OCI-LY7 (cell line): ENCODE results near the gene GRIA1. TPM values are rescaled to one million over a fixed set of nuclear protein-coding genes. Genes with fewer than 3 reads are reported as not detected.

ENCODE experiments used
- BruUV-seq: library from RNA; stranded (reverse); fragments of 400-500 nt; replicated peaks from 2 replicates; lab custom pipeline; 2021; lab: Mats Ljungman, UMichigan
- CTCF ChIA-PET: fragments of 300-600 bp; sonication (Branson Sonifier 250); formaldehyde crosslinking; loops from one replicate; lab custom pipeline; 2022; ENCODE audit warnings: antibody characterized with exemption; ENCODE audit not compliant: unreplicated experiment; lab: Charles Lee
- POLR2A ChIA-PET: fragments of 300-600 bp; sonication (Branson Sonifier 250); formaldehyde crosslinking; loops from one replicate; lab custom pipeline; 2022; ENCODE audit warnings: antibody characterized with exemption; lab: Charles Lee
- DNase-seq: peaks from one replicate; pipeline ENCODE4 v3.0.0-alpha.2; 2015; ENCODE audit warnings: low spot score
- H2AFZ ChIP-seq: fragments of 200-600 bp; sonication (generic), shearing (Covaris generic); 2 replicates; pipeline ENCODE4 v1.6.1; 2014; ENCODE audit warnings: mild to moderate bottlenecking, antibody characterized with exemption, low read length, moderate library complexity
- H3K27ac ChIP-seq: fragments of 200-600 bp; sonication (generic); 2 replicates; pipeline ENCODE4 v1.5.1; 2014; ENCODE audit warnings: mixed run types, low read depth, mild to moderate bottlenecking, moderate library complexity, low read length, inconsistent platforms; ENCODE audit not compliant: poor library complexity, severe bottlenecking
- H3K36me3 ChIP-seq: fragments of 200-600 bp; sonication (generic); 2 replicates; pipeline ENCODE4 v1.6.1; 2014; ENCODE audit warnings: mild to moderate bottlenecking, antibody characterized with exemption, low read length, moderate library complexity, mixed read lengths; ENCODE audit not compliant: insufficient read depth
- H3K4me1 ChIP-seq: fragments of 200-600 bp; sonication (generic); 2 replicates; pipeline ENCODE4 v1.5.1; 2014; ENCODE audit warnings: mild to moderate bottlenecking, low read length; ENCODE audit not compliant: insufficient read depth, poor library complexity, severe bottlenecking
- H3K4me2 ChIP-seq: fragments of 200-600 bp; sonication (generic); 2 replicates; pipeline ENCODE4 v1.6.1; 2014; ENCODE audit warnings: mild to moderate bottlenecking, low read length
- H3K4me3 ChIP-seq: fragments of 200-600 bp; sonication (generic); 2 replicates; pipeline ENCODE4 v1.5.1; 2014; ENCODE audit warnings: mild to moderate bottlenecking, low read depth, low read length; ENCODE audit not compliant: poor library complexity, severe bottlenecking
- H3K79me2 ChIP-seq: fragments of 200-600 bp; sonication (generic); 2 replicates; pipeline ENCODE4 v1.6.1; 2016; ENCODE audit warnings: low read depth, mild to moderate bottlenecking, low read length, moderate library complexity, mixed read lengths; ENCODE audit not compliant: insufficient read depth
- H3K9me2 ChIP-seq: fragments of 200-600 bp; sonication (generic); 2 replicates; pipeline ENCODE4 v1.6.1; 2016; ENCODE audit warnings: mild to moderate bottlenecking, low read length, mixed read lengths; ENCODE audit not compliant: insufficient read depth
- H3K9me3 ChIP-seq: fragments of 200-600 bp; sonication (generic); 2 replicates; pipeline ENCODE4 v1.6.1; 2014; ENCODE audit warnings: mild to moderate bottlenecking, mixed run types, low read length, mixed read lengths
- H4K20me1 ChIP-seq: fragments of 200-600 bp; sonication (generic); 2 replicates; pipeline ENCODE4 v1.6.1; 2014; ENCODE audit warnings: mild to moderate bottlenecking, antibody characterized with exemption, low read length, moderate library complexity, mixed read lengths; ENCODE audit not compliant: insufficient read depth
- CTCF ChIP-seq: fragments of 200-600 bp; sonication (generic); conservative IDR thresholded peaks from 2 replicates; pipeline ENCODE4 v1.5.1; 2014; ENCODE audit warnings: mild to moderate bottlenecking, antibody characterized with exemption, low read length, moderate library complexity, mixed read lengths
- EZH2phosphoT487 ChIP-seq: fragments of 200-600 bp; sonication (generic); IDR thresholded peaks from 2 replicates; pipeline ENCODE4 v1.6.1; 2018; ENCODE audit warnings: low read depth, borderline replicate concordance, mild to moderate bottlenecking, mixed run types, antibody characterized with exemption, low read length, moderate library complexity, mixed read lengths
- intact Hi-C: fragments of 100-400 bp; cut with micrococcal nuclease; formaldehyde crosslinking; loops from one replicate; pipeline ENCODE4 v1.10.0; 2022; ENCODE audit not compliant: unreplicated experiment
- total RNA-seq, 2 experiments: library from RNA; depleted of rRNA in 1 of 2; stranded (reverse); fragments of >200 nt in 1 of 2; shearing (Covaris generic) in 1 of 2; gene quantifications; 2 replicates each; pipeline ENCODE4 v1.2.3, GENCODE V29; 2014 to 2022

GRIA1 gene
- total RNA-seq, 2 experiments from 2014 or later, result not detected

DNA sequence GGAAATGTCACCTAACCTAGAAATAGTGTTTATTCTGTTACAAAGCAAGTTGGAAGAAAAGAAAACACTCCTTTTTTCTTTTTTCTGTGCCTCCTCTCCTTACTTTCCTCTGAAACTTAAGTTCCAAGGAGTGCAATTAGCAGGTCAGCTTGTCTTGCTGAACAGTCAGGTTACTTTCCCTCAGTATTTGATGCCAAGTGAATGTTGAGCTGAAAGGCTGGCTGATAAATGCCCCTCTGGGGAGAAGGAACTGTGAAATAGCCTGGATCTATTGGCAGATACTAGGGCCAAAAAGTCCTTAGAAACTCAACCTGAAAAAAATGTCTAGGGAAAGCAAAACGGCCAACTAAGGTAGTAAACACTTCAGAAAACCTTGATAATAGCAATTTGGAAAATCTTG, 43.6 kb downstream of the GRIA1 start:
- intact Hi-C loops, result no loop called here
- Histone ChIP-seq H3K9me2 (no peaks in the 10 kb centered on the region), H2AFZ (no peak overlapping the region), H3K27ac (no peak overlapping the region), H3K36me3 (no peaks in the 10 kb centered on the region), H3K4me1 (no peaks in the 10 kb centered on the region), H3K79me2 (no peaks in the 10 kb centered on the region), H4K20me1 (no peaks in the 10 kb centered on the region), H3K4me3 (no peak overlapping the region), H3K4me2 (no peak overlapping the region), H3K9me3 (no peaks in the 10 kb centered on the region)
- no peak for DNase-seq
- ChIA-PET CTCF (interaction anchor here (0.5 kb wide), 1 partner anchor 1886 kb away, joined by 3 read pairs; no protein-coding TSS in a partner anchor), POLR2A (no interaction called here)
- no TSS peak for BruUV-seq
- TF ChIP-seq EZH2phosphoT487 (no peak), CTCF (no peak)

- no peaks in the 10 kb centered on the region for H3K9me3 ChIP-seq
- H3K79me2 ChIP-seq, result no peaks in the 10 kb centered on the region
- H3K4me3 ChIP-seq, result no peak overlapping the region
- POLR2A ChIA-PET, result no interaction called here
- no peak for DNase-seq
- no peaks in the 10 kb centered on the region for H3K9me2 ChIP-seq
- CTCF ChIA-PET, result no interaction called here
- no peaks in the 10 kb centered on the region for H3K4me1 ChIP-seq
- H3K27ac ChIP-seq, result no peak overlapping the region
- H3K36me3 ChIP-seq, result no peaks in the 10 kb centered on the region
- no TSS peak for BruUV-seq
- no peak overlapping the region for H2AFZ ChIP-seq
- intact Hi-C loops, result no loop called here
- H3K4me2 ChIP-seq, result no peak overlapping the region
- no peaks in the 10 kb centered on the region for H4K20me1 ChIP-seq
- TF ChIP-seq EZH2phosphoT487, result no peak
- no peak for TF ChIP-seq CTCF
Measured at GRCh38 chr5:153537207-153537606, 46.7 kb downstream of the GRIA1 start.

- no peak for DNase-seq
- intact Hi-C loops, result no loop called here
- no peaks in the 10 kb centered on the region for H3K79me2 ChIP-seq
- no peaks in the 10 kb centered on the region for H3K9me2 ChIP-seq
- no TSS peak for BruUV-seq
- no peak overlapping the region for H3K27ac ChIP-seq
- H3K9me3 ChIP-seq, result peaks cover 8% of the 10 kb centered on the region; the same call in 1 of the 2 replicates
- H3K4me1 ChIP-seq, result peaks cover 15% of the 10 kb centered on the region
- POLR2A ChIA-PET, result interaction anchor here (0.8 to 1.6 kb wide), 2 partner anchors 8 to 16 kb away, joined by 3 to 4 read pairs; no protein-coding TSS in a partner anchor
- TF ChIP-seq EZH2phosphoT487, result no peak
- no peak for TF ChIP-seq CTCF
- no peak overlapping the region for H3K4me2 ChIP-seq
- no peak overlapping the region for H3K4me3 ChIP-seq
- no peaks in the 10 kb centered on the region for H3K36me3 ChIP-seq
- no peak overlapping the region for H2AFZ ChIP-seq
- H4K20me1 ChIP-seq, result no peaks in the 10 kb centered on the region
- CTCF ChIA-PET, result no interaction called here
Measured at GRCh38 chr5:153539983-153540382, 49.5 kb downstream of the GRIA1 start.
